Right lobe of liver (tissue), 4 donors: ENCODE measurements around the gene TGFBR2.

ENCODE experiments used
- POLR2A ChIP-seq: fragments of 450-650 bp; IDR thresholded peaks from one replicate; pipeline ENCODE4 v1.6.1; 2017; ENCODE audit warnings: antibody characterized with exemption, mild to moderate bottlenecking
- TF ChIP-seq, protein P1 (sequence below), 4 donors: fragments of 200-600 bp in 3 of 4; fragments of 450-650 bp in 1 of 4; IDR thresholded peaks; one replicate each; pipeline versions ENCODE4 v1.5.1 to v1.8.0; 2016 to 2022; ENCODE audit warnings: antibody characterized with exemption in 4 of 4, mild to moderate bottlenecking in 2 of 4
- donor health status: DM: no; HTN: no; CAD: no.
- donor health status: DM: no; HTN: no; CAD: no.
- donor health status: DM: no; HTN: yes; CAD: no.

DNA sequence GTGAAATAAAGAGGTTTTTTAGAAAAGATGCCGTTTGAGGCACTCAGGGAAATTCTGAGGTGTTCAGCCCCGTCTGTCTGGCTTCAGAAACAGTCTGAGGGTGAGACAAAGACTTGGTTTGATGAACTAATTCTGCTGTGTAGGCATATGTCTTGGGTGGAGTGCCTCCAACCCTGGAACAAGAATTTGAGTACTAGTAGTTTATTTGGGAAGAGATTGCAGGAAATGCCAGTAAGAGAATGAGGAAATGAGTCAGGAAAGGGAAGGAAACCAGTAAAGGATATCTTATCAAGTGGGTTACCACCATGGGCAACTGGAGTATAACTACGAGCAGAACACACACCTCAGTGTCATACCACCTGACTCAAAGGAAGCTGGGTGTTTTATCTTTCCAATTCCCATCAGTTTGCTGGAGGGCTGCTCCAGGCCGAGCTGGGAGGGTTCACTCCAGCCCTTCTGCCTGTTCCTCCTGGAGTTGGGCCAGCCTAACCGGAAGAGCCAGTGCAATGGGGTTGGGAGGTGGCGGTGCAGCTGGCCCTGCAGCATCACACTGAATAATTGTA lies 75.3 kb downstream of the TGFBR2 start:
- TF ChIP-seq, protein P1, sequence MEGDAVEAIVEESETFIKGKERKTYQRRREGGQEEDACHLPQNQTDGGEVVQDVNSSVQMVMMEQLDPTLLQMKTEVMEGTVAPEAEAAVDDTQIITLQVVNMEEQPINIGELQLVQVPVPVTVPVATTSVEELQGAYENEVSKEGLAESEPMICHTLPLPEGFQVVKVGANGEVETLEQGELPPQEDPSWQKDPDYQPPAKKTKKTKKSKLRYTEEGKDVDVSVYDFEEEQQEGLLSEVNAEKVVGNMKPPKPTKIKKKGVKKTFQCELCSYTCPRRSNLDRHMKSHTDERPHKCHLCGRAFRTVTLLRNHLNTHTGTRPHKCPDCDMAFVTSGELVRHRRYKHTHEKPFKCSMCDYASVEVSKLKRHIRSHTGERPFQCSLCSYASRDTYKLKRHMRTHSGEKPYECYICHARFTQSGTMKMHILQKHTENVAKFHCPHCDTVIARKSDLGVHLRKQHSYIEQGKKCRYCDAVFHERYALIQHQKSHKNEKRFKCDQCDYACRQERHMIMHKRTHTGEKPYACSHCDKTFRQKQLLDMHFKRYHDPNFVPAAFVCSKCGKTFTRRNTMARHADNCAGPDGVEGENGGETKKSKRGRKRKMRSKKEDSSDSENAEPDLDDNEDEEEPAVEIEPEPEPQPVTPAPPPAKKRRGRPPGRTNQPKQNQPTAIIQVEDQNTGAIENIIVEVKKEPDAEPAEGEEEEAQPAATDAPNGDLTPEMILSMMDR (IDR thresholded peaks at IDR 0.05): no peak
- no peak for TF ChIP-seq POLR2A
